Activated T-helper 2 cell treated with anti-CD3 and anti-CD28 coated beads, Interferon-gamma antibody, Interleukin-2, Interleukin-4, amounts not matched to agents 10 μg/mL and 5 μg/mL and 100 μg/mL, durations not matched to agents 14 hours and 24 hours and 36 hours (primary cell): ENCODE results near the gene CDC27. TPM values are rescaled to one million over a fixed set of nuclear protein-coding genes. Genes with fewer than 3 reads are reported as not detected.
A peak's percentile ranks its signal among the peaks of the same experiment; 100 is the strongest.
"Not testable (repeated sequence)": the region's sequence is repeated elsewhere in the genome, so short reads cannot be mapped to it uniquely, and the experiment has no call there.

Experiments
- DNase-seq: peaks from one replicate; pipeline ENCODE4 v3.0.0; 2021; ENCODE audit warnings: low spot score
- H3K27ac Mint-ChIP-seq: one replicate; pipeline ENCODE4 v1.8.0; 2021; ENCODE audit warnings: mixed read lengths
- H3K27me3 Mint-ChIP-seq: one replicate; pipeline ENCODE4 v1.8.0; 2021; ENCODE audit warnings: low read depth, mixed read lengths
- H3K36me3 Mint-ChIP-seq: one replicate; pipeline ENCODE4 v1.8.0; 2021; ENCODE audit warnings: low read depth, mixed read lengths
- H3K4me1 Mint-ChIP-seq: one replicate; pipeline ENCODE4 v1.8.0; 2021; ENCODE audit warnings: low read depth, mixed read lengths
- H3K4me3 Mint-ChIP-seq: one replicate; pipeline ENCODE4 v1.8.0; 2021; ENCODE audit warnings: low read depth, mild to moderate bottlenecking, moderate library complexity, mixed read lengths
- H3K9me3 Mint-ChIP-seq: one replicate; pipeline ENCODE4 v1.8.0; 2021; ENCODE audit warnings: mixed read lengths
- intact Hi-C: fragments of 100-400 bp; cut with micrococcal nuclease; formaldehyde crosslinking; loops from one replicate; pipeline ENCODE4 v1.15.1; 2023
- total RNA-seq: library from RNA; stranded (reverse); gene quantifications from 2 replicates; pipeline ENCODE4 v1.2.3, GENCODE V29; 2022

Gene CDC27
- total RNA-seq, 1 donor from 2014 or later = 102 TPM

DNA sequence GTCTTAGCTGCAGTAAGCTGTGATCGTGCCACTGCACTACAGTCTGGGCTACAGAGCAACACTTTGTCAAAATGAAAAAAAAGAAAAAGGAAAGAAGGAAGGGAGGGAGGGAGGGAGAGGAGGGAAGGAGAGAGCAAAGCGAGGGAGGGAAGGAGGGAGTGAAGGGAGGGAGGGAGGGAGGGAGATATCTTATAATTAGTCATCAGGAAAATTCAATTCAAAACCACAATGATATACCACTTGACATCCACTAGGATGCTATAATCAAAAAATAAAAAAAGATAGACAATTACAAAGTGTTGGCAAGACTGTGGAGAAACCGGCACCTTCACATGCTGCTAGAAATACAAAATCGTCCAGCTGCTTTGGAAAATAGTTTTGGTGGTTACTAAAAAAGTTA, 93.8 kb downstream of the CDC27 start:
- Mint-ChIP-seq H3K36me3 (peaks cover 38% of the 10 kb centered on the region), H3K4me1 (peaks cover 11% of the 10 kb centered on the region), H3K9me3 (no peaks in the 10 kb centered on the region), H3K27me3 (no peaks in the 10 kb centered on the region), H3K4me3 (no peak overlapping the region), H3K27ac (no peak overlapping the region)
- no peak for DNase-seq
- intact Hi-C loops = no loop called here

DNA sequence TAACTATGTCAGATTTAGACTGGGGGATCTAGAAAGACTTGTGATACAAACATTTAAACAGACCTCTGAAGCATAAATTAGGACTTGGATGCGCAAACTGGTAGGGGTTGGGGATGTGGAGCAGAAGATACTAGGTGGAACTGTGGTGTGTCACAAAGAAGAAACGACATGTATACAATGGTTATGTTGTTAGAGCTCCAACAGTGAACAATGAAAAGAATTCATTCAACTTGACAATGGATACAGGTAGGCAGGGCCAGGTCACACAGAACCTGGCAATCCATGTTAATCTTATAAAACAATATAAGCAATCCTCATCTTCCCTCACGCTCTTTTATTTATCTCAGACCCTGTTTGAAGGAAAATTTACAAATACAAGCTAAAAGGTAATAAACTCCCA, 102.0 kb downstream of the CDC27 start:
- intact Hi-C loops = no loop called here
- no peak overlapping the region for H3K4me3 Mint-ChIP-seq
- no peak for DNase-seq
- no peaks in the 10 kb centered on the region for H3K27me3 Mint-ChIP-seq
- no peaks in the 10 kb centered on the region for H3K9me3 Mint-ChIP-seq
- H3K27ac Mint-ChIP-seq = no peak overlapping the region
- no peaks in the 10 kb centered on the region for H3K4me1 Mint-ChIP-seq
- H3K36me3 Mint-ChIP-seq = peaks cover 13% of the 10 kb centered on the region

DNA sequence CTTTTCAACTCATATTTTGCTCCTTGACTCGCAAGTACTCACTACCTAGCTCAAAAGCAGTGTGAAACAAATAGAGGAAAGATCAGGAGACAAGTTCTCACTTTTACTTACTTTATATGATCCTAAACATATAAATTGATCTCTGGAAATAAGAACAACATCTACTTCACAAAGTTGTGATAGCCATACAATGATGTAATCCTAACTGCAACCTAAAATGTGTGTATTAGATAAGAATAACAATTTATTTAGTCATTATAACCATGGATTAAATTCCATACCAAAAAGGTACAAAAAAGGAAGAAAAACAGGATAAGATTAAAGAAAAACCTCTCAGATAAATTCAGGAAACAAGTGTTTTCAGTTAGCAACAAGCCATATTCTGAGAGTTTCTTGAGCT, 103.4 kb downstream of the CDC27 start:
- H3K4me1 Mint-ChIP-seq = no peaks in the 10 kb centered on the region

DNA sequence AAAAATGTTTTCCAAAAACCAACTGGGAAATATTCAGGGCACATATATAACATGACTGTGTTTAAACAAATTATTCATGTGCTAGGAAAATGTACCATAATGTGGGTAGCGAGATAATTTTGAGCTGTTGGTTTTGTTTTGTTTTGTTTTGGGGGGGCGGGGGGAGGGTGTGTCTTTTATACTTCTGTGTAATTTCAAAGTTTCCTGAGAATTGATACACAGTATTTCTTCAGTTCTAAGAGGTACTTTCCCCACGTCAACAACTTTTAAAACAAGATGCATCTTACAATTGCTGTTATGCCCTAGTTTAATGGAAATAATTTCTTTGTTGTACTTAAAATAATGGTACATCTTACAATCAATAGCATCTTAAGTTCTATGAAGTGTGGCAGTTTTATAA, 110.3 kb downstream of the CDC27 start:
- peaks cover 7% of the 10 kb centered on the region for H3K36me3 Mint-ChIP-seq
- H3K4me3 Mint-ChIP-seq = no peak overlapping the region
- intact Hi-C loops = no loop called here
- H3K27me3 Mint-ChIP-seq = no peaks in the 10 kb centered on the region
- DNase-seq = no peak
- no peak overlapping the region for H3K27ac Mint-ChIP-seq
- H3K4me1 Mint-ChIP-seq = peaks cover 4% of the 10 kb centered on the region
- no peaks in the 10 kb centered on the region for H3K9me3 Mint-ChIP-seq

More for the DNA sequence above, 103.4 kb downstream of the CDC27 start:
- Mint-ChIP-seq H3K4me3 (no peak overlapping the region), H3K27ac (no peak overlapping the region), H3K36me3 (peaks cover 4% of the 10 kb centered on the region), H3K9me3 (no peaks in the 10 kb centered on the region), H3K27me3 (no peaks in the 10 kb centered on the region)
- DNase-seq = no peak
- intact Hi-C loops = no loop called here

DNA sequence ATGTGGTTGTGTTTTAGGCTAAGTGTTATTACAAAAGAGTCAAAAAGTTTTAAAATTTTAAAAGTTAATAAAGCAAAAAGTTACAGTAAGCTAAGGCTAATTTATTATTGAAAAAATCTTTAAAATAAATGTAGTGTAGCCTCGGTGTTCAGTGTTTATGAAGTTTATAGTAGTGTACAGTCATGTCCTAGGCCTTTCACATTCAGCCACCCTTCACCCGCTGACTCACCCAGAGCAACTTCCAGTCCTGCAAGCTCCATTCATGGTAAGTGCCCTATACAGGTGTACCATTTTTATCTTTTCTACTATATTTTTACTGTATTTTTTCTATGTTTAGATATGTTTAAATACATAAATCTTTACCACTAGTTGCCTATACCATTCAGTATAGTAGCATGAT, 111.5 kb downstream of the CDC27 start:
- no peak overlapping the region for H3K27ac Mint-ChIP-seq
- intact Hi-C loops = no loop called here
- no peaks in the 10 kb centered on the region for H3K27me3 Mint-ChIP-seq
- peaks cover 10% of the 10 kb centered on the region for H3K36me3 Mint-ChIP-seq
- H3K4me1 Mint-ChIP-seq = peaks cover 5% of the 10 kb centered on the region
- H3K4me3 Mint-ChIP-seq = no peak overlapping the region
- DNase-seq = no peak
- no peaks in the 10 kb centered on the region for H3K9me3 Mint-ChIP-seq

DNA sequence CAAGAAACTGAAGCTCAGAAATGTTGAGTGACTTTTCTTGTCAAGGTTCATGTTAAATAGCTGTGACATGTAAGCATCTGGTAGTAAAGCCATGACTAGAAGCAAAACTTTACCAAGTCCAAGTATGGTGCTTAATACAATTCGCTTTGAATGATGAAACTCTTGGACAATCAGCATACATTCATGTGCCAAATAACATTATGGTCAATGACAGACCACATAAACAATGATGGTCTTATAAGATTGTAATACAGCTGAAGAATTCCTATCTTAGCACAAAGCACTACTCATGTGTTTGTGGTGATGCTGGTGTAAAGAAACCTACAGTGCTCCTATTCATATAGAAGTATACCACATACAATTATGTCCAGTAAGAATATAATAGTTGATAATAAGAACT, 112.9 kb downstream of the CDC27 start:
- peaks cover 8% of the 10 kb centered on the region for H3K4me1 Mint-ChIP-seq
- intact Hi-C loops = no loop called here
- DNase-seq = no peak
- no peaks in the 10 kb centered on the region for H3K9me3 Mint-ChIP-seq
- H3K27me3 Mint-ChIP-seq = no peaks in the 10 kb centered on the region
- H3K27ac Mint-ChIP-seq = no peak overlapping the region
- H3K4me3 Mint-ChIP-seq = no peak overlapping the region
- H3K36me3 Mint-ChIP-seq = peaks cover 16% of the 10 kb centered on the region

DNA sequence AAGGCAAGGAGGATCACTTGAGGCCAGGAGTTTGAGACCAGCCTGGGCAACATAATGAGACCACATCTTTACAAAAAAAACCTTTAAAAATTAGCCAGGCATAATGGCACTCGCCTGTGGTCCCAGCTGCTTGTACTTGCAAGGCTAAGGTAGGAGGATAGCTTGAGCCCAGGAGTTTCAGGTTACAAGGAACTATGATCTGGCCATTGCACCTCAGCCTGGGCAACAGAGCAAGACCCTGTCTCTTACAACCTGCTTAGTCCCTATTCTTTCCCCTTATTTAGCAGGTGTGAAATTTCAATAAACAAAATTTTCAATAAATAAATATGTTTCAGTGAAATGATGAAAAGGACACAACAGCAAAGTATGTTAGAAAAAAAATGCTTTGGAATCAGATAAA, 114.7 kb downstream of the CDC27 start:
- H3K27ac Mint-ChIP-seq = not testable (repeated sequence)

DNA sequence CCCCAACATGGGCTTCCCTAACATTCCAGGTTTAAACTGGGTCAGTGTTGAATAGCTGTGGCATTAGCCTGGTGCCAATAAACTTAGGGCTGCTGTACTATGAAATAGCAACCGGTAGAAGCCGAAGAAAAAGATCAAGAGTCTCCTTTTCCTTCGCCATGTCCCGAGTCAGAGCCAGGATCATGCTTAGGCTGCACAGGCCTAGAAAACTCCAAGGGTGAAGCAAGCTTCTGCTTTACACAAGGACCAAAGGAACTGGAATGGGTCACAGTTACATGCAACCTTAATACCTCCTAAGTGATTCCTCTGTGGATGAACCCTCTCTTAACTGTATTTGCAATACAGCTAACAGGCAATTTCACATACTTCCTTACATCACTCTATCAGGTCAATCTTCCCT, 115.5 kb downstream of the CDC27 start:
- peaks cover 15% of the 10 kb centered on the region for H3K4me1 Mint-ChIP-seq
- DNase-seq, H3K27me3 Mint-ChIP-seq, intact Hi-C loops, H3K9me3 Mint-ChIP-seq, H3K4me3 Mint-ChIP-seq, H3K27ac Mint-ChIP-seq: not testable (repeated sequence)
- peaks cover 18% of the 10 kb centered on the region for H3K36me3 Mint-ChIP-seq

More for the DNA sequence above, 114.7 kb downstream of the CDC27 start:
- DNase-seq, H3K9me3 Mint-ChIP-seq, H3K27me3 Mint-ChIP-seq, intact Hi-C loops, H3K4me3 Mint-ChIP-seq: not testable (repeated sequence)
- H3K36me3 Mint-ChIP-seq = peaks cover 16% of the 10 kb centered on the region
- H3K4me1 Mint-ChIP-seq = peaks cover 15% of the 10 kb centered on the region

DNA sequence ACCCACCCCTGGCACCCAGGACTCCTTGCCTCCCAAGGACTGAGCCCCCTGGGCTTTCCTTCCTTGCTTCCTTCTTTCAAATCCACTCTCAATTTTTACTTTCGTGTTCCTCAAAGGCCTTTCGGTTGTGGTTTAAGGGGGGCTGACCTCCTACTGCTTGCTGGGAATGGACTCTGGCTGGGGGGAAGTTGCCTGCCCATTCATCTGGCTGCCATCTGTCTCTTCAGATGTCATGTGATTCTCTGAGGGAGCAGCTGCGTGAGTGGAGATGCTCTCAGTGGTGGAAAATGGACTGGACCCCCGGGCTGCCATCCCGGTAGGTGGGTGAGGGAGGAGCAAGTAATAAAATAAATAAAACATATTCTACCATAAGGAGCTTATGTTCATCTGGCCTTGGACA, 116.2 kb downstream of the CDC27 start:
- intact Hi-C loops = no loop called here
- H3K4me3 Mint-ChIP-seq = no peak overlapping the region
- H3K4me1 Mint-ChIP-seq = peaks cover 19% of the 10 kb centered on the region
- DNase-seq = no peak
- H3K27ac Mint-ChIP-seq = no peak overlapping the region
- no peaks in the 10 kb centered on the region for H3K27me3 Mint-ChIP-seq
- H3K9me3 Mint-ChIP-seq = no peaks in the 10 kb centered on the region
- peaks cover 19% of the 10 kb centered on the region for H3K36me3 Mint-ChIP-seq

DNA sequence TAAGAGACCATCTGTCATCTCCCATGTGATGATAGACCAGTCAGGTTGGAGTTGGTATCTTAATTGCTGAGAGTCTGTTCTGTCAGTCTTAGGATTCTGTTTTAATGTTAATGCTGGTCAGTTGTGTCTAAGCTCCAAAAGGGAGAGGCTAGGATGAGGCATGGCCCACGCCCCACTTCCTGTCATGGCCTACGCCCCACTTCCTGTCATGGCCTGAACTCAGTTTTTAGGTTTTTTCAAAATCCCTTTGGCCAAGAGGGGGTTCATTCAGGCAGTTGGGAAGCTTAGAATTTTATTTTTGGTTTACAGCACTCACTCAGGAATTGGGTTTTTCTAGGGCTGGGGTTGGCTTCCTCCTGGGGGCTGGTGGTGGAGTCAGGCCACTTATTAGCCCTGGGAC, 117.9 kb downstream of the CDC27 start:
- H3K9me3 Mint-ChIP-seq, intact Hi-C loops, H3K4me3 Mint-ChIP-seq, H3K27me3 Mint-ChIP-seq, DNase-seq: not testable (repeated sequence)
- Mint-ChIP-seq H3K36me3 (peaks cover 25% of the 10 kb centered on the region), H3K27ac (peak overlapping the region; percentile 52), H3K4me1 (peaks cover 29% of the 10 kb centered on the region)

DNA sequence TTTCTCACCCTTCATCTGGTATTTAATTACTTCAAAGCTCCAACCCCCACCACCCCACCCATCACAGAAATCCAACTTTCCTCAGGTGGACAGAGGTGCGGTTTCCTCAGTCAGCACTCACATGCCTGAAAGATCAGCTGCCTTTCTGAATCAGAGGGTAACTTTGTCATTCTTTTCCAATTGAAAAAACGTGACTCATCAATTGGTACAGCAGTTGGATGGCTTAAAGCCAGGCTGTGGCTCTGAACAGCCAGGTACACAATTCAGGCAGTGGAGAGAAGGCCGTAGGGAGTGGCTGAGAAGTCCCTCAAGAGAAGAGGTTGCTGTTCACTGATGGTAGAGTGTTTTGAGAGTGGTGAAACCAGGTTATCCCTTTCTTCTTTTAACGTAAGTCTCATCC, 118.8 kb downstream of the CDC27 start:
- Mint-ChIP-seq H3K36me3 (peaks cover 25% of the 10 kb centered on the region), H3K4me1 (peaks cover 30% of the 10 kb centered on the region)
- DNase-seq, H3K4me3 Mint-ChIP-seq, H3K27ac Mint-ChIP-seq, H3K9me3 Mint-ChIP-seq, H3K27me3 Mint-ChIP-seq, intact Hi-C loops: not testable (repeated sequence)

Other genes with a start within 250 kb of the CDC27 start
- not detected in 2 replicates for gene RPRML, start 210.0 kb downstream of the CDC27 start, total RNA-seq
- not detected in 2 replicates for gene MYL4, start 20.1 kb upstream of the CDC27 start, total RNA-seq
- gene ITGB3, start 64.5 kb upstream of the CDC27 start, total RNA-seq = not detected in 2 replicates
- gene EFCAB13, start 134.7 kb upstream of the CDC27 start, total RNA-seq = 1.4 and 2.7 TPM in 2 replicates